ENCODE measurements around the gene ODF2. TPM values are rescaled to one million over a fixed set of nuclear protein-coding genes. Genes with fewer than 3 reads are reported as not detected.
"Not testable (repeated sequence)": the region's sequence is repeated elsewhere in the genome, so short reads cannot be mapped to it uniquely, and the experiment has no call there.

The ODF2 gene
- polyA plus RNA-seq, 1 donor = 58.3 TPM

- DNase-seq = no peak
These were observed 33.0 kb upstream of the ODF2 start for GRCh38 chr9:128422783-128423150.

DNA sequence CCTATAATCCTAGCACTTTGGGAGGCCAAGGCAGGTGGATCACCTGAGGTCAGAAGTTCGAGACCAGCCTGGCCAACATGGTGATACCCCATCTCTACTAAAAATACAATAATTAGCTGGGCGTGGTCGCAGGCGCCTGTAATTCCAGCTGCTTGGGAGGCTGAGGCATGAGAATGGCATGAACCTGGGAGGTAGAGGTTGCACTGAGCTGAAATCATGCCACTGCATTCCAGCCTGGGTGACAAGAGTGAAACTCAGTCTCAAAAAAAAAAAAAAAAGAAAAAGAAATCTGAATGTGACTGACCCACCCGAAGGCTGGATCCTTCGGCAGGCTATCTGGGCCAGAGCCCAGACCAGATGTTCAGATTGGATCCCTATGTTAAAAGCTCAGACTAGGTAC lies 32.5 kb upstream of the ODF2 start:
- not testable (repeated sequence) for DNase-seq

- no peak for DNase-seq
These were observed 31.5 kb upstream of the ODF2 start for GRCh38 chr9:128424268-128424780.

DNA sequence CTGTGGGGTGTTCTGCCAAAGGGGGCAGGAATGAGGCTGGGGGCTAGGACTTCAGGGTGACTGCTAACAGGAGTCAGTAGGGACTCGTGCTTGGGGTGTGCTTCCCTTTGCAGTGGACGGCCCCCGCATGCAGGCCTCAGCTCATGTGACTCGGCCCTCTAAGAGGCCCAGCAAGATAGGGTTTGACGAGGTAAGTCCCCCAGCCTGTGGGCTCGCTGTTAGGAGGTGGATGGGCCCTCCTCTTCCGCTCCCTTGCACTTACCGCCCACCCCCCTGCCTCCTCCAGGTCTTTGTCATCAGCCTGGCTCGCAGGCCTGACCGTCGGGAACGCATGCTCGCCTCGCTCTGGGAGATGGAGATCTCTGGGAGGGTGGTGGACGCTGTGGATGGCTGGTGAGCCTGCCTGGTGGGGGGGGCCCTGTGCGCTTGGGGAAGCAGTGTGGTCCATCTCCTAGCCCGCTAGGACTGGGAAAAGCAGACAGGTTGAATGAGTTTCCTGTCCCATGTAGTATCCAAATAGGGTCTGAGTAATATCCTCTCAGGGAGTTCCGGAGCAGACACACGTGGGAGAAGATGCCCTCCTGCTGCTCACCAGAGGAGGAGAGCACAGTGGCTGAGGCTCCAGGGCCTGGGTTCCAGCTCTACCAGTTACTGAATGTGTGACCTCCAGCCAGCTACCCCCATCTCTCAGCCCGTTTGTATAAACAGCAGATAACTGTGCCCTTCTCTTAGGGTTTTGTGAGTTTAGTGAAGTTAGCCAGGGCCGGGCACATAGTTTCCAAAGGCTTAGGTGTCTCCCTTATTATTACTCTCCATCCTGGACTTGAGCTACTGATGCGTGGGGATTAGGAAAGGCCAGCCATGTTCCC lies 26.9 kb upstream of the ODF2 start:
- no peak for DNase-seq

- no peak for DNase-seq
These were observed 26.2 kb upstream of the ODF2 start for GRCh38 chr9:128429513-128430086.

DNA sequence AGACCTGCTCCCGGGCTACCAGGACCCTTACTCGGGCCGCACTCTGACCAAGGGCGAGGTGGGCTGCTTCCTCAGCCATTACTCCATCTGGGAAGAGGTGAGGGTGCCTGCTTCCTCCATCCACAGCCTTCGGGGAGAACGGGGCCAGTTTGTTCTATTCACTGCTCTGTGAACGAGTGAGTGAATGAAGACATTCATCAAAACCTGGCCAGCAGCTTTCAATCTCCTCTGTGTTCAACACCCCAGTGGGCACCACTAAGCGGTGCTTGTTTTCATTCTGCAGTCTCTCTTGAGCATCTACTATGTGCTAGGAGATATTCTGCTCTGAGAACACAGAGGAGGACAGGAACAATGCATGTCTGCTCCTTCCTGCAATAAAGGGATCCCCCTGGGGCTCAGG lies 24.6 kb upstream of the ODF2 start:
- no peak for DNase-seq

- DNase-seq = no peak
These were observed 21.5 kb upstream of the ODF2 start for GRCh38 chr9:128434340-128434739.

- no peak for DNase-seq
These were observed 20.2 kb upstream of the ODF2 start for GRCh38 chr9:128435611-128436010.

DNA sequence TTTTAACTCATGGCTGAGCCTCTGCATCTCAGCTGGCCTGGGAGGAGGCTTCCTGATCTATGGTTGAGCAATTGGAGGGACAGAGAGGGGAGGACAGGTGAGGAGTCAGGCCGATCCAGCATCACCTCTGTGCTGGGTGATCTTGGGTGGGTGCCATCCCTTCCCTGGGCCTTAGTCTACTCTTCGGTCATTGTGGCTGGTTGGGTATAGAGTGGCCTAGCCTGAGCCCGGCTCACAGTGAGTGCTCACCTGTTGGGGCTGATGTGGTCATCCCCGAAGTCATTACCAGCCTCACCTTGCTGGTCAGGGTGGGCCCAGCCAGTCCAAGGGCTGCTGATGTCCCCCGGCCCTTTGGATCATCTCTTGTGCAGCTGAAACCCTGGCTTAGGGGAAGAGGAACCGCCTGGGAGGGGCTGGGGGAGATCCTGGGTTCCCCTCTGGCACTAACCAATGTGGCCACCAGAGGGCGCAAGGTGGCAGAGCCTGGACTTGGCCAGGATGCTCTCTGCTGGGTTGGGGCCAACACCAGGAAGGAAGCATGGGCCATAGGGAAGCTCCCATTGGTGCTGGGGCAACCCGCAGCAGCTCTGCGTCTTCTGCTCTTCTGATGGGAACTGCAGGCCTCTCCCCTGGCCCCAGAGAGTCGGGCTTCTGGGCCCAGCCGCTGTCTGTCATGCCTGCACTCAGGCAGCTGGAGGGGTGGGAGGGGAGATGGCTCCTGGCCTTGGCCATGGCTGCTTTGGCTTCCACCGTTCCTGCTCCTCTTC lies 17.3 kb upstream of the ODF2 start:
- DNase-seq = peak; percentile 59

GRCh38 chr9:128439273-128439672 lies 16.5 kb upstream of the ODF2 start:
- DNase-seq = no peak

DNA sequence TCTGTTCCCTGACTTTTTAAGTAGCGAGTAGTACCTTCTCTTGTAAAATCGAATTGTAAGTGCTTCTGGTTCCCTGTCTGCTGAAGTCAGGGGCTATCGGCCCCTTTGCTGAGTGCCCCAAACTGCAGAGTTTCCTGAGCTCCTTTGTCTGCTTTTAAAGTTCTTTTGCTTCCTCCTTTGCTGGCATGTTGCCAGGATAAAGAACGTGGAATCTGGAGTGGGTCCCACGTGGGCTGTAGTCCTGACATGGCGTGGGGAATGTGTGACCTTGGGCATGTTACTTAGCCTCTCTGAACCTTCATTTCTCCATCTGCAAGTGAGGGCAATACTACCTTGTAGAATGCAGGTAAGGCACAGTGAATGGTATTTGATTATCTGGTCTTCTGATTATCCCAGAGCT lies 13.7 kb upstream of the ODF2 start:
- DNase-seq = no peak

DNA sequence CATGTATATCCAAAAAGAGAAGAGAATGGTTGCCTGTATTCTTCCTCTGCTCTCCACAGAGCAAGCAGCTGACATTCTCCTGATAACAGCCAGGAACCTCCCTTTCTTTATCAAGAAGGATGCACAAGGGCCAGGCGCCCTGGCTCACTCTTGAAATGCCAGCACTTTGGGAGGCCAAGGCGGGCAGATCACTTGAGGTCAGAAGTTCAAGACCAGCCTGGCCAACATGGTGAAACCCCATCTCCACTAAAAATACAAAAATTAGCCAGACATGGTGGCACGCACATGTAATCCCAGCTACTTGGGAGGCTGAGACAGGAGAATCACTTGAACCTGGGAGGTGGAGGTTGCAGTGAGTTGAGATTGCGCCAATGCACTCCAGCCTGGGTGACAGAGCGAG lies 9.3 kb upstream of the ODF2 start:
- not testable (repeated sequence) for DNase-seq

GRCh38 chr9:128448746-128449145 lies 7.1 kb upstream of the ODF2 start:
- DNase-seq = no peak

DNA sequence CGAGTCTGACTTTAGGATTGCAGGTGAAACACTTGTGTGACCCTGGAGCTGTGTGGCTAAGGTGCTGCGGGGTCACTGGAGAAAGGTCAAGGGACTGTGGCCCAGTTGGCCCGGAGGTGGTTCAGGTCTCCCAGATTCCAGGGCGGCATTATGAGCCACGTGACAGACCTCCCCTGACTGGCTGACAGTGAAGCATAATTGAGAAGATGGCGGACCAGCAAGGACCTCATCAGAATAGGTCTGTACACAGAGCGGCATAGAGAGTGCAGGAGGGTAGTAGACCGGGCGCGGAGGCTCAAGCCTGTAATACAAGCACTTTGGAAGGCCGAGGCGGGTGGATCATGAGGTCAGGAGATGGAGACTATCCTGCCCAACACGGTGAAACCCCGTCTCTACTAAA lies 815 bp upstream of the ODF2 start:
- DNase-seq = no peak

- peak; percentile 38 for DNase-seq
These were observed 831 bp downstream of the ODF2 start for GRCh38 chr9:128456613-128457061.

GRCh38 chr9:128457207-128457606 lies 1.4 kb downstream of the ODF2 start:
- no peak for DNase-seq

DNA sequence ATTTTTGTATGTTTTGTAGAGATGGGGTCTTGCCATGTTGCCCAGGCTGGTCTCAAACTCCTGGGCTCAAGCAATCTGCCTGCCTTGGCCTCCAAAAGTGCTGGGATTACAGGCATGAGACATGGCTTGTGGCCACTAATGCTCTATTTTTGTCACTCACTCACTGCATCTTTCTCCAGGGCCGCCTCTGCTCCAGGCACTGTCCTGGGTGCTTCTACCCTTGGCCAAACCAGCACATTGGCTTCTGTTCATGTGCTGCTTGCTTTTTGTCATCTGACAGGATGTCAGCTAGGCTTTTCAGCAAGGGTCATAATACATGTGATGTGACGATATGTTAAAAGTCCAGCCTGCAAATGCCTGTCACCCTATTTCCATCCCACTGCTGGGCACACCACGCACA lies 3.2 kb downstream of the ODF2 start:
- no peak for DNase-seq

- DNase-seq = no peak
These were observed 13.3 kb downstream of the ODF2 start for GRCh38 chr9:128469070-128469469.

DNA sequence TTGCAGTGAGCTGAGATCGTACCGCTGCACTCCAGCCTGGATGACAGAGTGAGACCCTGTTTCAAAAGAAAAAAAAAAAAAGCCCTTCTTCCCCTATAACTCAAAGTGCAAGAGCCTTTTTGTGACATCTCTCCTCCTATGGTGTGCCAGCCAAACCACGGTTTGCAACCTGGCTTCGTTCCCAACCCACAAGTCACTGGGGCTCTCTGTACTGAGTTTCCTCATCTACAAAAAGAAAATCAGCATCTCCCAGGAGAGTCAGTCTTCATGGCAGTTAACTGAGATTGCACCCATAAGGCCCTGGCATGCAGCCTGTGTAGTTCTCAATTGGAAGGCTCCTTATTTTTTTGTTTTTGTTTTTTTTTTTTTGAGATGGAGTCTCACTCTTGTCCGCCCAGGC lies 14.8 kb downstream of the ODF2 start:
- no peak for DNase-seq

GRCh38 chr9:128473104-128473503 lies 17.3 kb downstream of the ODF2 start:
- DNase-seq = no peak

GRCh38 chr9:128475867-128476266 lies 20.1 kb downstream of the ODF2 start:
- DNase-seq = no peak

DNA sequence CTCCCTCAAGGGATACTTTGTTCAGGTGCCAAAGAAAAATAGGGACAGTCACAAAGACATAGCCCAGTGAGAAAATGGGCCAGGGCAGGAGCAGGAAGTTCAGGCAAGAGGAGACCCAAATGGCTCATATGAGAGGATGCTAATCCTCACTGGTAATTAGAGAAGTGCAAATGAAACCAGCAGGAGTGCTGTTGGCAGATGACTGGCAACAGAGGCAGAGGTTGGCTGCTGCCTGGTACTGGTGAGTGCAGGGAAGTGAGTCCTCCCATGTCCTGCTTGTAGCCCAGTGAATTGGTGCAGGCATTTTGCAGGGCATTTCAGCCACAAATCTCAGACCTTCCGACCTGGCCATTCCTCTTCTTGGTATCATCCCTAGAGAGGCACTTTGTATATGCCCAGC lies 23.5 kb downstream of the ODF2 start:
- no peak for DNase-seq

DNA sequence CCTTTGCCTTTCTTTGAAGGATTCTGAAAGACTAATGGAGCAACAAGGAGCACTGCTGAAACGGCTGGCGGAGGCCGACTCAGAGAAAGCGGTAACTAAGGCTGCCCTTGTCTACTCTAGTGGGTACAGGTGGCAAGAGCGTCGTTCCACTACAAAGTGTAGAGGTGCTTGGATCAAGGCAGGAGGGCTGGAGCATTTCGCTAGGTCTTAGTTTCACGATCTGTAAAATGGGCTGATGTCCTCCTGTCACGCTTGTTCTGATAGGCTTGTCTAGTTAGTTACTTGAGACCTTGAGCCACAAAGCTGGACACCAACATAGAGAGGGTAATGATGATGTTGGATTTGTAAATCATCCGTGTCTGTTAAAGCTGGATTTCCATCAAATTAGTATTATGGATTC lies 25.8 kb downstream of the ODF2 start:
- DNase-seq = no peak
